Tibial nerve (tissue), 4 donors: ENCODE data around the gene BCCIP.

Experiments used
- EP300 ChIP-seq, 2 donors: sonication (generic); formaldehyde crosslinking; IDR thresholded peaks; one replicate each; pipeline ENCODE4 v1.6.1; 2017; ENCODE audit warnings: antibody characterized with exemption in 2 of 2, mild to moderate bottlenecking in 1 of 2
- TF ChIP-seq, protein P1 (sequence below), 5 experiments: fragments of 200-600 bp in 3 of 5; fragments of 450-650 bp in 2 of 5; sonication (generic) in 3 of 5; IDR thresholded peaks; one replicate each; pipeline ENCODE4 v1.5.1; 2016 to 2019; ENCODE audit warnings: antibody characterized with exemption in 5 of 5, mild to moderate bottlenecking in 3 of 5, moderate library complexity in 2 of 5

DNA sequence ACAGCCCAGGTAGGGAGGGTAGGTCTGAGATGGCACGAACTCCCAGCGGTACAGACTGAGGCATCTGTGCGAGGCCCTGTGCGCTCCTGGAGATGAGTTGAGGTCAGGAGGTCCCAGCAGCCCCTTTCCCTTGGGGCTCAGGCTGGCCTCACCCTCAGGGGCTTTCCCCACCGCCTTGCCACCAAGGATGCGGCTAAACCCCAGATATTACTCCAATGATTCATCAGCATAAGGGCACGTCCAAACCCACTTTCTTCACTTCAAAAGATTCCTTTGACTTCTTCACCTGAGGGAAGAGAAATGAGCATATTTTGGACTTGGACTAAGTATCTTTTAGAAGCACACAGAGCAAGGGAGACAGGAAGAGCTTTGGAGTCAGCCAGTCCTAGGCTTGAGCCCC lies 20.6 kb upstream of the BCCIP start:
- TF ChIP-seq, protein P1, sequence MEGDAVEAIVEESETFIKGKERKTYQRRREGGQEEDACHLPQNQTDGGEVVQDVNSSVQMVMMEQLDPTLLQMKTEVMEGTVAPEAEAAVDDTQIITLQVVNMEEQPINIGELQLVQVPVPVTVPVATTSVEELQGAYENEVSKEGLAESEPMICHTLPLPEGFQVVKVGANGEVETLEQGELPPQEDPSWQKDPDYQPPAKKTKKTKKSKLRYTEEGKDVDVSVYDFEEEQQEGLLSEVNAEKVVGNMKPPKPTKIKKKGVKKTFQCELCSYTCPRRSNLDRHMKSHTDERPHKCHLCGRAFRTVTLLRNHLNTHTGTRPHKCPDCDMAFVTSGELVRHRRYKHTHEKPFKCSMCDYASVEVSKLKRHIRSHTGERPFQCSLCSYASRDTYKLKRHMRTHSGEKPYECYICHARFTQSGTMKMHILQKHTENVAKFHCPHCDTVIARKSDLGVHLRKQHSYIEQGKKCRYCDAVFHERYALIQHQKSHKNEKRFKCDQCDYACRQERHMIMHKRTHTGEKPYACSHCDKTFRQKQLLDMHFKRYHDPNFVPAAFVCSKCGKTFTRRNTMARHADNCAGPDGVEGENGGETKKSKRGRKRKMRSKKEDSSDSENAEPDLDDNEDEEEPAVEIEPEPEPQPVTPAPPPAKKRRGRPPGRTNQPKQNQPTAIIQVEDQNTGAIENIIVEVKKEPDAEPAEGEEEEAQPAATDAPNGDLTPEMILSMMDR (IDR thresholded peaks at IDR 0.05) = no peak
- TF ChIP-seq EP300 (IDR thresholded peaks at IDR 0.05) = no peak
